Measurements from ENCODE around the gene NUCB2. TPM values are rescaled to one million over a fixed set of nuclear protein-coding genes. Genes with fewer than 3 reads are reported as not detected.

The NUCB2 gene
- total and polyA plus RNA-seq, 10 of the 15 experiments (the other 5 are each of a cell fraction or from before 2014, with no cell fraction given) = 16.0 to 74.1 (median 52.1) TPM

DNA sequence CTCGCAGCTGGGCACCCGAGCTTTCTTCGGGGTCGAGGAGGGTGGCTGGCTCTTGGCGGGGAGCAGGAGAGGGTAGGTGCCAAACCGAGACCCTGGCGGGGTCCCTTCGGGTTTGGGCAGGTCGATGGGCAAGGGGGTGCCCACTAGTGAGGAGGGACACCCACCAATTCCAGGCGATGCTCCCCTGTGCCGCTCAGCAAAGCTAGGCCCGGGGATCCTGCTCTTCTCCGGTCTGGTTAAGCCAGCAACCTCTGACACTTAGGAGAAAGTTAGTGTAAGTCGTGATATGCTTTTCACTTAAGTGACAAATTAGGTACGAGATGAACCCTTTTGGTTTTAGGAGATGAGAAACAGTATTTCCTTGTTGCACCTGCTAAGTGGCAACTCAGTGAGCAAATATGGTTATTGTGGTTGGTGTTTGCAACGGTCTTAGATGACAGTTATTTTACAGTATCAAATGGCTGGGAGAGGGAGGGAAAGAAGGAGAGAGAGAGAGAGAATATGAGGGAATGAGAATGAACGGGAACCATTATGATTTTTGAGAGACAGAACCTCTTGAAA lies 565 bp downstream of the NUCB2 start (continued):
- TF ChIP-seq, protein P1, sequence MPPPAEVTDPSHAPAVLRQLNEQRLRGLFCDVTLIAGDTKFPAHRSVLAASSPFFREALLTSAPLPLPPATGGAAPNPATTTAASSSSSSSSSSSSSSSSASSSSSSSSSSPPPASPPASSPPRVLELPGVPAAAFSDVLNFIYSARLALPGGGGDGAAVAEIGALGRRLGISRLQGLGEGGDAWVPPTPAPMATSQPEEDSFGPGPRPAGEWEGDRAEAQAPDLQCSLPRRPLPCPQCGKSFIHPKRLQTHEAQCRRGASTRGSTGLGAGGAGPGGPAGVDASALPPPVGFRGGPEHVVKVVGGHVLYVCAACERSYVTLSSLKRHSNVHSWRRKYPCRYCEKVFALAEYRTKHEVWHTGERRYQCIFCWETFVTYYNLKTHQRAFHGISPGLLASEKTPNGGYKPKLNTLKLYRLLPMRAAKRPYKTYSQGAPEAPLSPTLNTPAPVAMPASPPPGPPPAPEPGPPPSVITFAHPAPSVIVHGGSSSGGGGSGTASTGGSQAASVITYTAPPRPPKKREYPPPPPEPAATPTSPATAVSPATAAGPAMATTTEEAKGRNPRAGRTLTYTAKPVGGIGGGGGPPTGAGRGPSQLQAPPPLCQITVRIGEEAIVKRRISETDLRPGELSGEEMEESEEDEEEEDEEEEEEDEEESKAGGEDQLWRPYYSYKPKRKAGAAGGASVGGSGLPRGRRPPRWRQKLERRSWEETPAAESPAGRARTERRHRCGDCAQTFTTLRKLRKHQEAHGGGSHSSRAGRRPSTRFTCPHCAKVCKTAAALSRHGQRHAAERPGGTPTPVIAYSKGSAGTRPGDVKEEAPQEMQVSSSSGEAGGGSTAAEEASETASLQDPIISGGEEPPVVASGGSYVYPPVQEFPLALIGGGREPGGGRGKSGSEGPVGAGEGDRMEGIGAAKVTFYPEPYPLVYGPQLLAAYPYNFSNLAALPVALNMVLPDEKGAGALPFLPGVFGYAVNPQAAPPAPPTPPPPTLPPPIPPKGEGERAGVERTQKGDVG (CRISPR knock-in tag; IDR thresholded peaks at IDR 0.05) = no peak
- TF ChIP-seq RELA (IDR thresholded peaks at IDR 0.05; ENCODE audit: borderline replicate concordance, partially characterized antibody) (peak; percentile 12), TBL1XR1 (IDR thresholded peaks at IDR 0.05; ENCODE audit: low read depth, low read length) (no peak), ZBED1 (IDR thresholded peaks at IDR 0.05; ENCODE audit: borderline replicate concordance) (peak; percentile 81; the same call in 1 of the 2 replicates), NBN (IDR thresholded peaks at IDR 0.05) (peak; percentile 46; the same call in 1 of the 2 replicates), MXI1 (IDR thresholded peaks at IDR 0.05; ENCODE audit: low read depth, low read length) (no peak), KDM1A (IDR thresholded peaks at IDR 0.05; ENCODE audit: borderline replicate concordance) (no peak), CHD1 (IDR thresholded peaks at IDR 0.05; ENCODE audit: low read depth, low read length) (no peak), MYB (IDR thresholded peaks at IDR 0.05; ENCODE audit: borderline replicate concordance, low read depth, low read length) (0 out of 2 replicates have a peak, but pooled peaks have one; percentile 19), PAX8 (IDR thresholded peaks at IDR 0.05) (no peak), NR2F1 (conservative IDR thresholded peaks at IDR 0.05) (0 out of 2 replicates have a peak, but pooled peaks have one; percentile 21), ZNF384 (IDR thresholded peaks at IDR 0.05; ENCODE audit: borderline replicate concordance, low read depth, low read length) (no peak)
- TF ChIP-seq, protein P2, sequence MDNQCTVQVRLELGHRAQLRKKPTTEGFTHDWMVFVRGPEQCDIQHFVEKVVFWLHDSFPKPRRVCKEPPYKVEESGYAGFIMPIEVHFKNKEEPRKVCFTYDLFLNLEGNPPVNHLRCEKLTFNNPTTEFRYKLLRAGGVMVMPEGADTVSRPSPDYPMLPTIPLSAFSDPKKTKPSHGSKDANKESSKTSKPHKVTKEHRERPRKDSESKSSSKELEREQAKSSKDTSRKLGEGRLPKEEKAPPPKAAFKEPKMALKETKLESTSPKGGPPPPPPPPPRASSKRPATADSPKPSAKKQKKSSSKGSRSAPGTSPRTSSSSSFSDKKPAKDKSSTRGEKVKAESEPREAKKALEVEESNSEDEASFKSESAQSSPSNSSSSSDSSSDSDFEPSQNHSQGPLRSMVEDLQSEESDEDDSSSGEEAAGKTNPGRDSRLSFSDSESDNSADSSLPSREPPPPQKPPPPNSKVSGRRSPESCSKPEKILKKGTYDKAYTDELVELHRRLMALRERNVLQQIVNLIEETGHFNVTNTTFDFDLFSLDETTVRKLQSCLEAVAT (IDR thresholded peaks at IDR 0.05) = no peak
- TF ChIP-seq, protein P3, sequence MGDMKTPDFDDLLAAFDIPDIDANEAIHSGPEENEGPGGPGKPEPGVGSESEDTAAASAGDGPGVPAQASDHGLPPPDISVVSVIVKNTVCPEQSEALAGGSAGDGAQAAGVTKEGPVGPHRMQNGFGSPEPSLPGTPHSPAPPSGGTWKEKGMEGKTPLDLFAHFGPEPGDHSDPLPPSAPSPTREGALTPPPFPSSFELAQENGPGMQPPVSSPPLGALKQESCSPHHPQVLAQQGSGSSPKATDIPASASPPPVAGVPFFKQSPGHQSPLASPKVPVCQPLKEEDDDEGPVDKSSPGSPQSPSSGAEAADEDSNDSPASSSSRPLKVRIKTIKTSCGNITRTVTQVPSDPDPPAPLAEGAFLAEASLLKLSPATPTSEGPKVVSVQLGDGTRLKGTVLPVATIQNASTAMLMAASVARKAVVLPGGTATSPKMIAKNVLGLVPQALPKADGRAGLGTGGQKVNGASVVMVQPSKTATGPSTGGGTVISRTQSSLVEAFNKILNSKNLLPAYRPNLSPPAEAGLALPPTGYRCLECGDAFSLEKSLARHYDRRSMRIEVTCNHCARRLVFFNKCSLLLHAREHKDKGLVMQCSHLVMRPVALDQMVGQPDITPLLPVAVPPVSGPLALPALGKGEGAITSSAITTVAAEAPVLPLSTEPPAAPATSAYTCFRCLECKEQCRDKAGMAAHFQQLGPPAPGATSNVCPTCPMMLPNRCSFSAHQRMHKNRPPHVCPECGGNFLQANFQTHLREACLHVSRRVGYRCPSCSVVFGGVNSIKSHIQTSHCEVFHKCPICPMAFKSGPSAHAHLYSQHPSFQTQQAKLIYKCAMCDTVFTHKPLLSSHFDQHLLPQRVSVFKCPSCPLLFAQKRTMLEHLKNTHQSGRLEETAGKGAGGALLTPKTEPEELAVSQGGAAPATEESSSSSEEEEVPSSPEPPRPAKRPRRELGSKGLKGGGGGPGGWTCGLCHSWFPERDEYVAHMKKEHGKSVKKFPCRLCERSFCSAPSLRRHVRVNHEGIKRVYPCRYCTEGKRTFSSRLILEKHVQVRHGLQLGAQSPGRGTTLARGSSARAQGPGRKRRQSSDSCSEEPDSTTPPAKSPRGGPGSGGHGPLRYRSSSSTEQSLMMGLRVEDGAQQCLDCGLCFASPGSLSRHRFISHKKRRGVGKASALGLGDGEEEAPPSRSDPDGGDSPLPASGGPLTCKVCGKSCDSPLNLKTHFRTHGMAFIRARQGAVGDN (IDR thresholded peaks at IDR 0.05) = no peak
- TF ChIP-seq, protein P4, sequence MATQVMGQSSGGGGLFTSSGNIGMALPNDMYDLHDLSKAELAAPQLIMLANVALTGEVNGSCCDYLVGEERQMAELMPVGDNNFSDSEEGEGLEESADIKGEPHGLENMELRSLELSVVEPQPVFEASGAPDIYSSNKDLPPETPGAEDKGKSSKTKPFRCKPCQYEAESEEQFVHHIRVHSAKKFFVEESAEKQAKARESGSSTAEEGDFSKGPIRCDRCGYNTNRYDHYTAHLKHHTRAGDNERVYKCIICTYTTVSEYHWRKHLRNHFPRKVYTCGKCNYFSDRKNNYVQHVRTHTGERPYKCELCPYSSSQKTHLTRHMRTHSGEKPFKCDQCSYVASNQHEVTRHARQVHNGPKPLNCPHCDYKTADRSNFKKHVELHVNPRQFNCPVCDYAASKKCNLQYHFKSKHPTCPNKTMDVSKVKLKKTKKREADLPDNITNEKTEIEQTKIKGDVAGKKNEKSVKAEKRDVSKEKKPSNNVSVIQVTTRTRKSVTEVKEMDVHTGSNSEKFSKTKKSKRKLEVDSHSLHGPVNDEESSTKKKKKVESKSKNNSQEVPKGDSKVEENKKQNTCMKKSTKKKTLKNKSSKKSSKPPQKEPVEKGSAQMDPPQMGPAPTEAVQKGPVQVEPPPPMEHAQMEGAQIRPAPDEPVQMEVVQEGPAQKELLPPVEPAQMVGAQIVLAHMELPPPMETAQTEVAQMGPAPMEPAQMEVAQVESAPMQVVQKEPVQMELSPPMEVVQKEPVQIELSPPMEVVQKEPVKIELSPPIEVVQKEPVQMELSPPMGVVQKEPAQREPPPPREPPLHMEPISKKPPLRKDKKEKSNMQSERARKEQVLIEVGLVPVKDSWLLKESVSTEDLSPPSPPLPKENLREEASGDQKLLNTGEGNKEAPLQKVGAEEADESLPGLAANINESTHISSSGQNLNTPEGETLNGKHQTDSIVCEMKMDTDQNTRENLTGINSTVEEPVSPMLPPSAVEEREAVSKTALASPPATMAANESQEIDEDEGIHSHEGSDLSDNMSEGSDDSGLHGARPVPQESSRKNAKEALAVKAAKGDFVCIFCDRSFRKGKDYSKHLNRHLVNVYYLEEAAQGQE (IDR thresholded peaks at IDR 0.05; ENCODE audit: low read depth, low read length) = no peak
- TF ChIP-seq, protein P5, sequence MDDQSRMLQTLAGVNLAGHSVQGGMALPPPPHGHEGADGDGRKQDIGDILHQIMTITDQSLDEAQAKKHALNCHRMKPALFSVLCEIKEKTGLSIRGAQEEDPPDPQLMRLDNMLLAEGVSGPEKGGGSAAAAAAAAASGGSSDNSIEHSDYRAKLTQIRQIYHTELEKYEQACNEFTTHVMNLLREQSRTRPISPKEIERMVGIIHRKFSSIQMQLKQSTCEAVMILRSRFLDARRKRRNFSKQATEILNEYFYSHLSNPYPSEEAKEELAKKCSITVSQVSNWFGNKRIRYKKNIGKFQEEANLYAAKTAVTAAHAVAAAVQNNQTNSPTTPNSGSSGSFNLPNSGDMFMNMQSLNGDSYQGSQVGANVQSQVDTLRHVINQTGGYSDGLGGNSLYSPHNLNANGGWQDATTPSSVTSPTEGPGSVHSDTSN (IDR thresholded peaks at IDR 0.05; ENCODE audit: insufficient replicate concordance, low read depth, low read length) = no peak

All from GM12878 (cell line).